ENCODE results near the gene AKAP9.
"Not testable (repeated sequence)": the region's sequence is repeated elsewhere in the genome, so short reads cannot be mapped to it uniquely, and the experiment has no call there.

AKAP9 gene

DNA sequence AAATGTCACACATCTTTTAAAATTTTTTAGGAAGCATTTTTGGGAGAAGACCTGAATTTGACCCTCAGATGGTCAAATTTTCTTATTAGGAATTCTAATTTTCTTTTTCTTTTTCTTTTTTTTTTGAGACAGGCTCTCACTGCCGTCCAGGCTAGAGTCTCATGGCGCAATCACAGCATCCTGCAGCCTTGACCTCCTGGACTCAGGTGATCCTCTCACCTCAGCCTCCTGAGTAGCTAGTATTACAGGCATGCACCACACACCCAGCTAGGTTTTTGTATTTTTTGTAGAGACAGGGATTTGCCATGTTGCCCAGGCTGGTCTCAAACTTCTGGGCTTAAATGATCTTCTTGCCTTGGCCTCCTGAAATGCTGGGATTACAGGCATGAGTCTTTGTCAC lies 65.4 kb downstream of the AKAP9 start:
- no peaks in the 10 kb centered on the region for H3K4me1 ChIP-seq (ENCODE audit: control insufficient read depth, insufficient read depth, low read length)
- H3K4me3 ChIP-seq (ENCODE audit: low read depth, low read length), result no peak overlapping the region
- H3K36me3 ChIP-seq (ENCODE audit: control insufficient read depth, insufficient read depth, low read length), result peaks cover 18% of the 10 kb centered on the region
- no peak overlapping the region for H3K27ac ChIP-seq (ENCODE audit: low read depth, low read length)
- H3K27me3 ChIP-seq (ENCODE audit: control insufficient read depth, insufficient read depth, low read length), result no peaks in the 10 kb centered on the region; the same call in 1 of the 2 replicates
- peaks cover 4% of the 10 kb centered on the region; the same call in 1 of the 2 replicates for H3K9me3 ChIP-seq (ENCODE audit: control insufficient read depth, insufficient read depth, low read depth, low read length)
- H3K9ac ChIP-seq (ENCODE audit: low read length), result no peak overlapping the region

- no peaks in the 10 kb centered on the region for H3K4me1 ChIP-seq (ENCODE audit: control insufficient read depth, insufficient read depth, low read length)
- no peaks in the 10 kb centered on the region; the same call in 1 of the 2 replicates for H3K27me3 ChIP-seq (ENCODE audit: control insufficient read depth, insufficient read depth, low read length)
- H3K36me3 ChIP-seq (ENCODE audit: control insufficient read depth, insufficient read depth, low read length), result peaks cover 15% of the 10 kb centered on the region
- H3K4me3 ChIP-seq (ENCODE audit: low read depth, low read length), result no peak overlapping the region
- peaks cover 4% of the 10 kb centered on the region; the same call in 1 of the 2 replicates for H3K9me3 ChIP-seq (ENCODE audit: control insufficient read depth, insufficient read depth, low read depth, low read length)
- H3K27ac ChIP-seq (ENCODE audit: low read depth, low read length), result no peak overlapping the region
- H3K9ac ChIP-seq (ENCODE audit: low read length), result no peak overlapping the region
These were observed 69.6 kb downstream of the AKAP9 start for GRCh38 chr7:92010215-92010614.

GRCh38 chr7:92013611-92014010 lies 72.9 kb downstream of the AKAP9 start:
- Histone ChIP-seq H3K36me3 (ENCODE audit: control insufficient read depth, insufficient read depth, low read length) (peaks cover 27% of the 10 kb centered on the region), H3K27me3 (ENCODE audit: control insufficient read depth, insufficient read depth, low read length) (no peaks in the 10 kb centered on the region; the same call in 1 of the 2 replicates), H3K9me3 (ENCODE audit: control insufficient read depth, insufficient read depth, low read depth, low read length) (peaks cover 4% of the 10 kb centered on the region; the same call in 1 of the 2 replicates), H3K4me1 (ENCODE audit: control insufficient read depth, insufficient read depth, low read length) (no peaks in the 10 kb centered on the region), H3K9ac (ENCODE audit: low read length) (no peak overlapping the region), H3K4me3 (ENCODE audit: low read depth, low read length) (no peak overlapping the region), H3K27ac (ENCODE audit: low read depth, low read length) (no peak overlapping the region)

GRCh38 chr7:92020636-92021035 lies 80.0 kb downstream of the AKAP9 start:
- H3K4me1 ChIP-seq (ENCODE audit: control insufficient read depth, insufficient read depth, low read length), result no peaks in the 10 kb centered on the region
- H3K36me3 ChIP-seq (ENCODE audit: control insufficient read depth, insufficient read depth, low read length), result peaks cover 57% of the 10 kb centered on the region
- no peak overlapping the region for H3K9ac ChIP-seq (ENCODE audit: low read length)
- H3K27me3 ChIP-seq (ENCODE audit: control insufficient read depth, insufficient read depth, low read length), result no peaks in the 10 kb centered on the region
- no peak overlapping the region for H3K27ac ChIP-seq (ENCODE audit: low read depth, low read length)
- no peak overlapping the region for H3K4me3 ChIP-seq (ENCODE audit: low read depth, low read length)
- peaks cover 7% of the 10 kb centered on the region for H3K9me3 ChIP-seq (ENCODE audit: control insufficient read depth, insufficient read depth, low read depth, low read length)

DNA sequence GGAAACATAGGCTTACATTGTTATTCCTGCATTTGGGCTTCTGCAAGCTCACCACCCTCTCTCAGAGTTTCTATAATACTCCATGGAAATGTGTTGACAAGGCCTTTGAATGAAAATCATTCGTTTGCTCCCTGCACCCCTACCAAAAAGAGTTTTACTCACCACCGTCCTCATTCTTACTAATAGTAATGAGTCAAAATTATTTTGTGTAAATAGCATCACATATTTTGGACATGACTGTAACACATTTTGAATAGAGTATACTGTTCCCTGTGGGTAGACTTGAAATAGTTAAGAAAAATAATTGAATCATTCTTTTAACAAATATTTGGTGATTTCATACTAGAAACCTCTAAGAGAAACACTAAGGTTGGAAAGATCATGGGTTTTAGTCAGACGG lies 84.6 kb downstream of the AKAP9 start:
- Histone ChIP-seq H3K27ac (ENCODE audit: low read depth, low read length) (no peak overlapping the region), H3K9me3 (ENCODE audit: control insufficient read depth, insufficient read depth, low read depth, low read length) (peaks cover 23% of the 10 kb centered on the region), H3K27me3 (ENCODE audit: control insufficient read depth, insufficient read depth, low read length) (no peaks in the 10 kb centered on the region), H3K4me1 (ENCODE audit: control insufficient read depth, insufficient read depth, low read length) (no peaks in the 10 kb centered on the region), H3K9ac (ENCODE audit: low read length) (no peak overlapping the region), H3K36me3 (ENCODE audit: control insufficient read depth, insufficient read depth, low read length) (peaks cover 64% of the 10 kb centered on the region), H3K4me3 (ENCODE audit: low read depth, low read length) (no peak overlapping the region)

DNA sequence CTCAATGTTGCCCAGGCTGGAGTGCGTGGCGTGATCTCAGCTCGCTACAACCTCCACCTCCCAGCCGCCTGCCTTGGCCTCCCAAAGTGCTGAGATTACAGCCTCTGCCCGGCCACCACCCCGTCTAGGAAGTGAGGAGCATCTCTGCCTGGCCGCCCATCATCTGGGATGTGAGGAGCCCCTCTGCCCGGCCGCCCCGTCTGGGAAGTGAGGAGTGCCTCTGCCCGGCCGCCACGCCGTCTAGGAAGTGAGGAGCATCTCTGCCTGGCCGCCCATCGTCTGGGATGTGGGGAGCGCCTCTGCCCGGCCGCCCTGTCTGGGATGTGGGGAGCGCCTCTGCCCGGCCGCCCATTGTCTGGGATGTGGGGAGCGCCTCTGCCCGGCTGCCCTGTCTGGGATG lies 86.0 kb downstream of the AKAP9 start:
- peaks cover 23% of the 10 kb centered on the region for H3K9me3 ChIP-seq (ENCODE audit: control insufficient read depth, insufficient read depth, low read depth, low read length)
- not testable (repeated sequence) for H3K27ac ChIP-seq (ENCODE audit: low read depth, low read length); H3K4me1 ChIP-seq (ENCODE audit: control insufficient read depth, insufficient read depth, low read length); H3K9ac ChIP-seq (ENCODE audit: low read length); H3K27me3 ChIP-seq (ENCODE audit: control insufficient read depth, insufficient read depth, low read length); H3K4me3 ChIP-seq (ENCODE audit: low read depth, low read length)
- peaks cover 65% of the 10 kb centered on the region for H3K36me3 ChIP-seq (ENCODE audit: control insufficient read depth, insufficient read depth, low read length)

- not testable (repeated sequence) for H3K27ac ChIP-seq (ENCODE audit: low read depth, low read length); H3K9ac ChIP-seq (ENCODE audit: low read length); H3K4me3 ChIP-seq (ENCODE audit: low read depth, low read length); H3K27me3 ChIP-seq (ENCODE audit: control insufficient read depth, insufficient read depth, low read length); H3K4me1 ChIP-seq (ENCODE audit: control insufficient read depth, insufficient read depth, low read length)
- H3K36me3 ChIP-seq (ENCODE audit: control insufficient read depth, insufficient read depth, low read length), result peaks cover 64% of the 10 kb centered on the region
- H3K9me3 ChIP-seq (ENCODE audit: control insufficient read depth, insufficient read depth, low read depth, low read length), result peaks cover 23% of the 10 kb centered on the region
These were observed 86.5 kb downstream of the AKAP9 start for GRCh38 chr7:92027128-92027527.

- Histone ChIP-seq H3K27ac (ENCODE audit: low read depth, low read length) (no peak overlapping the region), H3K4me3 (ENCODE audit: low read depth, low read length) (no peak overlapping the region), H3K4me1 (ENCODE audit: control insufficient read depth, insufficient read depth, low read length) (no peaks in the 10 kb centered on the region), H3K36me3 (ENCODE audit: control insufficient read depth, insufficient read depth, low read length) (peaks cover 56% of the 10 kb centered on the region), H3K27me3 (ENCODE audit: control insufficient read depth, insufficient read depth, low read length) (no peaks in the 10 kb centered on the region), H3K9me3 (ENCODE audit: control insufficient read depth, insufficient read depth, low read depth, low read length) (peaks cover 23% of the 10 kb centered on the region), H3K9ac (ENCODE audit: low read length) (no peak overlapping the region)
These were observed 87.6 kb downstream of the AKAP9 start for GRCh38 chr7:92028226-92028625.

- Histone ChIP-seq H3K4me1 (ENCODE audit: control insufficient read depth, insufficient read depth, low read length) (no peaks in the 10 kb centered on the region), H3K27ac (ENCODE audit: low read depth, low read length) (no peak overlapping the region), H3K36me3 (ENCODE audit: control insufficient read depth, insufficient read depth, low read length) (peaks cover 51% of the 10 kb centered on the region), H3K9ac (ENCODE audit: low read length) (no peak overlapping the region), H3K9me3 (ENCODE audit: control insufficient read depth, insufficient read depth, low read depth, low read length) (peaks cover 23% of the 10 kb centered on the region), H3K27me3 (ENCODE audit: control insufficient read depth, insufficient read depth, low read length) (no peaks in the 10 kb centered on the region), H3K4me3 (ENCODE audit: low read depth, low read length) (no peak overlapping the region)
These were observed 88.0 kb downstream of the AKAP9 start for GRCh38 chr7:92028686-92029085.

GRCh38 chr7:92034116-92034515 lies 93.5 kb downstream of the AKAP9 start:
- no peaks in the 10 kb centered on the region for H3K4me1 ChIP-seq (ENCODE audit: control insufficient read depth, insufficient read depth, low read length)
- H3K9me3 ChIP-seq (ENCODE audit: control insufficient read depth, insufficient read depth, low read depth, low read length), result peaks cover 4% of the 10 kb centered on the region; the same call in 1 of the 2 replicates
- H3K27me3 ChIP-seq (ENCODE audit: control insufficient read depth, insufficient read depth, low read length), result no peaks in the 10 kb centered on the region
- no peak overlapping the region for H3K27ac ChIP-seq (ENCODE audit: low read depth, low read length)
- H3K4me3 ChIP-seq (ENCODE audit: low read depth, low read length), result no peak overlapping the region
- no peak overlapping the region for H3K9ac ChIP-seq (ENCODE audit: low read length)
- peaks cover 23% of the 10 kb centered on the region for H3K36me3 ChIP-seq (ENCODE audit: control insufficient read depth, insufficient read depth, low read length)

DNA sequence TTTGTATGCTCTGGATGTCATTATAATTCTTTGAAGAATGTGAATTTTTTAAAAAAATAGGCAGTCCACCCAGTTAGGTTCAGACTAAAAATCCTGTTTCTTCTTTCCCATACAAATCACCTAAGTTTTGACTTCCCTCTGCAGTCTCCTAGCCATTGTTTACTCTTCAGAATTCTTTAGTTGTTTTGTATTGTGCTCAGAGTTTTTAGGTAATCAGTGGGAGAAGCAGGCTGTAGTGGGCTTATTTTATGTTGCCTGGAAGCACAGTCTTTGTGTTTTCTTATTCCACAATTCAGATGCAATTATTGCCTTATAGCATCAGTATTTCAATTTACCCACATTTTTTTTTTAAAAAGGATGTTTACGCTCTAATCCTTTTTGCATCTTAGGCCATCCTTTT lies 94.9 kb downstream of the AKAP9 start:
- H3K9me3 ChIP-seq (ENCODE audit: control insufficient read depth, insufficient read depth, low read depth, low read length), result no peaks in the 10 kb centered on the region
- no peak overlapping the region for H3K4me3 ChIP-seq (ENCODE audit: low read depth, low read length)
- H3K4me1 ChIP-seq (ENCODE audit: control insufficient read depth, insufficient read depth, low read length), result no peaks in the 10 kb centered on the region
- no peak overlapping the region; the same call in 1 of the 2 replicates for H3K27ac ChIP-seq (ENCODE audit: low read depth, low read length)
- peaks cover 12% of the 10 kb centered on the region for H3K36me3 ChIP-seq (ENCODE audit: control insufficient read depth, insufficient read depth, low read length)
- H3K9ac ChIP-seq (ENCODE audit: low read length), result no peak overlapping the region
- no peaks in the 10 kb centered on the region for H3K27me3 ChIP-seq (ENCODE audit: control insufficient read depth, insufficient read depth, low read length)

- no peaks in the 10 kb centered on the region for H3K4me1 ChIP-seq (ENCODE audit: control insufficient read depth, insufficient read depth, low read length)
- H3K9me3 ChIP-seq (ENCODE audit: control insufficient read depth, insufficient read depth, low read depth, low read length), result no peaks in the 10 kb centered on the region
- H3K9ac ChIP-seq (ENCODE audit: low read length), result no peak overlapping the region
- no peaks in the 10 kb centered on the region for H3K27me3 ChIP-seq (ENCODE audit: control insufficient read depth, insufficient read depth, low read length)
- no peak overlapping the region for H3K4me3 ChIP-seq (ENCODE audit: low read depth, low read length)
- no peak overlapping the region for H3K27ac ChIP-seq (ENCODE audit: low read depth, low read length)
- peaks cover 23% of the 10 kb centered on the region for H3K36me3 ChIP-seq (ENCODE audit: control insufficient read depth, insufficient read depth, low read length)
These were observed 99.2 kb downstream of the AKAP9 start for GRCh38 chr7:92039900-92040299.

Measured in HUES6 (cell line).